H1 (cell line): ENCODE data around the gene ADGRL3. TPM values are rescaled to one million over a fixed set of nuclear protein-coding genes. Genes with fewer than 3 reads are reported as not detected.

Experiments
- CTCF ChIA-PET: fragments of 300-600 bp; sonication (Branson Sonifier 250); formaldehyde crosslinking; loops from one replicate; lab custom pipeline; 2021; ENCODE audit not compliant: partially characterized antibody; lab: Charles Lee
- POLR2A ChIA-PET: fragments of 300-600 bp; sonication (Branson Sonifier 250); formaldehyde crosslinking; loops from one replicate; lab custom pipeline; 2021; ENCODE audit warnings: inconsistent platforms; ENCODE audit not compliant: partially characterized antibody; lab: Charles Lee
- DNase-seq, 2 experiments: peaks; one replicate each; pipeline versions ENCODE4 v3.0.0 to v3.0.0-alpha.2; 2010 to 2022; ENCODE audit warnings: low spot score in 2 of 2, low read depth in 1 of 2, mixed read lengths in 1 of 2
- FAIRE-seq: peaks from 2 replicates; lab custom pipeline; 2011; peaks lifted over from hg19 to GRCh38; lab: Jason Lieb, UNC
- H2AFZ ChIP-seq: 2 replicates; pipeline ENCODE4 v1.8.1; 2012; ENCODE audit warnings: low read length, inconsistent platforms
- H2AK5ac ChIP-seq: 2 replicates; pipeline ENCODE4 v1.6.1; 2013; ENCODE audit warnings: low read depth, low read length
- H2BK120ac ChIP-seq: replicated peaks from 2 replicates; pipeline ENCODE3; 2013; ENCODE audit warnings: low read depth, low read length, inconsistent platforms
- H2BK12ac ChIP-seq: 2 replicates; pipeline ENCODE4 v1.6.1; 2013; ENCODE audit warnings: low read depth, low read length
- H2BK15ac ChIP-seq: 2 replicates; pipeline ENCODE4 v1.6.1; 2013; ENCODE audit warnings: low read length
- H2BK20ac ChIP-seq: 2 replicates; pipeline ENCODE4 v1.6.1; 2013; ENCODE audit warnings: low read length
- H2BK5ac ChIP-seq: 2 replicates; pipeline ENCODE4 v1.6.1; 2013; ENCODE audit warnings: low read depth, low read length
- H3K14ac ChIP-seq: 2 replicates; pipeline ENCODE4 v1.6.1; 2013; ENCODE audit warnings: inconsistent platforms; ENCODE audit not compliant: insufficient read length
- H3K18ac ChIP-seq: 2 replicates; pipeline ENCODE4 v1.6.1; 2013; ENCODE audit warnings: low read length; ENCODE audit errors: extremely low read depth
- H3K23ac ChIP-seq: 2 replicates; pipeline ENCODE4 v1.6.1; 2013; ENCODE audit warnings: inconsistent platforms; ENCODE audit not compliant: insufficient read length
- H3K23me2 ChIP-seq: 2 replicates; pipeline ENCODE4 v1.6.1; 2013; ENCODE audit warnings: low read depth, low read length
- H3K27ac ChIP-seq: 2 replicates; pipeline ENCODE4 v1.6.1; 2011; ENCODE audit warnings: low read depth, low read length, inconsistent platforms
- H3K27me3 ChIP-seq, 4 experiments: replicated peaks in 1 of 4; 1 replicate in 1 of 4; 2 replicates in 3 of 4; pipeline versions ENCODE4 v1.6.1 to v1.8.1; 2011 to 2013; ENCODE audit warnings: low read length in 3 of 4, mild to moderate bottlenecking in 3 of 4, inconsistent platforms in 2 of 4, mixed read lengths in 2 of 4, moderate library complexity in 1 of 4; ENCODE audit not compliant: control insufficient read depth in 3 of 4, insufficient read depth in 3 of 4; ENCODE audit errors: extremely low read depth in 1 of 4
- H3K36me3 ChIP-seq, 4 experiments: 2 replicates each; pipeline versions ENCODE4 v1.6.1 to v1.8.1; 2011 to 2013; ENCODE audit warnings: mild to moderate bottlenecking in 4 of 4, low read length in 3 of 4, moderate library complexity in 2 of 4, control low read depth in 1 of 4, inconsistent platforms in 1 of 4; ENCODE audit not compliant: insufficient read depth in 4 of 4, control insufficient read depth in 2 of 4
- H3K4ac ChIP-seq: replicated peaks from 2 replicates; pipeline ENCODE3; 2013; ENCODE audit warnings: low read length, low read depth, mixed read lengths, inconsistent platforms; ENCODE audit not compliant: insufficient read length
- H3K4me1 ChIP-seq, 4 experiments: replicated peaks in 1 of 4; 1 replicate in 1 of 4; 2 replicates in 3 of 4; pipeline versions ENCODE4 v1.6.1 to v1.8.1; 2011 to 2013; ENCODE audit warnings: low read length in 3 of 4, inconsistent platforms in 2 of 4, mixed read lengths in 1 of 4; ENCODE audit not compliant: insufficient read depth in 4 of 4, control insufficient read depth in 3 of 4
- H3K4me2 ChIP-seq, 2 experiments: 2 replicates each; pipeline versions ENCODE4 v1.6.1 to v1.8.1; 2011 to 2013; ENCODE audit warnings: low read depth in 2 of 2, low read length in 2 of 2, control low read depth in 1 of 2, inconsistent platforms in 1 of 2, mild to moderate bottlenecking in 1 of 2; ENCODE audit not compliant: insufficient read depth in 1 of 2
- H3K4me3 ChIP-seq, 4 experiments: fragments of 200-600, 300-600 bp in 1 of 4; sonication (generic), shearing (Covaris generic), sonication (Bioruptor Twin) in 1 of 4; 2 replicates each; pipeline versions ENCODE4 v1.5.1 to v1.8.1; 2011 to 2016; ENCODE audit warnings: low read length in 4 of 4, low read depth in 3 of 4, control low read depth in 2 of 4, inconsistent platforms in 2 of 4, mild to moderate bottlenecking in 2 of 4, mixed read lengths in 1 of 4, moderate library complexity in 1 of 4; ENCODE audit not compliant: insufficient read depth in 2 of 4; ENCODE audit errors: extremely low read depth in 1 of 4
- H3K56ac ChIP-seq: replicated peaks from 2 replicates; pipeline ENCODE3; 2013; ENCODE audit warnings: low read depth, mild to moderate bottlenecking, mixed read lengths, low read length, inconsistent platforms; ENCODE audit not compliant: insufficient read length
- H3K79me1 ChIP-seq: 2 replicates; pipeline ENCODE4 v1.6.1; 2013; ENCODE audit warnings: low read depth, low read length, control low read depth
- H3K79me2 ChIP-seq, 2 experiments: 2 replicates each; pipeline versions ENCODE4 v1.6.1 to v1.8.1; 2012 to 2013; ENCODE audit warnings: low read length in 2 of 2, mild to moderate bottlenecking in 2 of 2, inconsistent platforms in 1 of 2; ENCODE audit not compliant: insufficient read depth in 2 of 2, control insufficient read depth in 1 of 2
- H3K9ac ChIP-seq, 4 experiments: replicated peaks in 1 of 4; 1 replicate in 1 of 4; 2 replicates in 3 of 4; pipeline versions ENCODE4 v1.6.1 to v1.8.1; 2011 to 2013; ENCODE audit warnings: low read depth in 3 of 4, low read length in 3 of 4, control low read depth in 2 of 4, mild to moderate bottlenecking in 2 of 4, moderate library complexity in 2 of 4, inconsistent platforms in 1 of 4; ENCODE audit errors: extremely low read depth in 1 of 4
- H3K9me3 ChIP-seq, 2 experiments: 2 replicates each; pipeline versions ENCODE4 v1.6.1 to v1.8.1; 2012 to 2013; ENCODE audit warnings: mild to moderate bottlenecking in 2 of 2, moderate library complexity in 2 of 2, control low read depth in 1 of 2, inconsistent platforms in 1 of 2, low read depth in 1 of 2, low read length in 1 of 2, mixed read lengths in 1 of 2; ENCODE audit not compliant: insufficient read depth in 2 of 2
- H4K20me1 ChIP-seq, 2 experiments: replicated peaks in 1 of 2; 2 replicates each; pipeline versions ENCODE3 to v1.8.1; 2011 to 2013; ENCODE audit warnings: inconsistent platforms in 2 of 2, low read length in 2 of 2, mild to moderate bottlenecking in 1 of 2; ENCODE audit not compliant: insufficient read depth in 2 of 2, control insufficient read depth in 1 of 2
- H4K5ac ChIP-seq: 2 replicates; pipeline ENCODE4 v1.6.1; 2013; ENCODE audit warnings: low read length, low read depth, mixed read lengths, inconsistent platforms; ENCODE audit not compliant: insufficient read length
- H4K8ac ChIP-seq: 2 replicates; pipeline ENCODE4 v1.8.0; 2013; ENCODE audit warnings: mild to moderate bottlenecking, moderate library complexity, low read length, inconsistent platforms; ENCODE audit not compliant: insufficient read depth; ENCODE audit errors: extremely low read depth
- H4K91ac ChIP-seq: replicated peaks from 2 replicates; pipeline ENCODE3; 2013; ENCODE audit warnings: low read length, mixed read lengths, inconsistent platforms; ENCODE audit not compliant: insufficient read length
- ASH2L ChIP-seq: fragments of 200-600, 300-600 bp; sonication (generic); IDR thresholded peaks from one replicate; pipeline ENCODE4 v1.7.1; 2017; ENCODE audit warnings: low read length
- CEBPB ChIP-seq: IDR thresholded peaks from 2 replicates; pipeline ENCODE4 v1.6.1; 2012; ENCODE audit warnings: low read depth, low read length
- EGR1 ChIP-seq: IDR thresholded peaks from 2 replicates; pipeline ENCODE4 v1.6.1; 2011; ENCODE audit warnings: low read depth, low read length, borderline replicate concordance
- EZH2 ChIP-seq: fragments of 200-600 bp; sonication (generic); IDR thresholded peaks from 2 replicates; pipeline ENCODE4 v1.7.1; 2012; ENCODE audit warnings: low read depth, mild to moderate bottlenecking, moderate library complexity, low read length, inconsistent platforms; ENCODE audit not compliant: severe bottlenecking
- JUND ChIP-seq: IDR thresholded peaks from 2 replicates; pipeline ENCODE4 v1.6.1; 2011; ENCODE audit warnings: mild to moderate bottlenecking, improper control_type of control experiment, low read length
- NRF1 ChIP-seq: IDR thresholded peaks from 2 replicates; pipeline ENCODE4 v1.6.1; 2011; ENCODE audit warnings: mild to moderate bottlenecking, low read depth, low read length, improper control_type of control experiment
- RNF2 ChIP-seq: fragments of 200-900, 300-1000 bp; sonication (generic); IDR thresholded peaks from 2 replicates; pipeline ENCODE4 v1.7.1; 2016; ENCODE audit warnings: borderline replicate concordance, low read depth, mild to moderate bottlenecking, antibody characterized with exemption, low read length; ENCODE audit not compliant: poor library complexity, severe bottlenecking; ENCODE audit errors: missing control alignments
- SIX5 ChIP-seq: IDR thresholded peaks from 2 replicates; pipeline ENCODE4 v1.6.1; 2011; ENCODE audit warnings: mild to moderate bottlenecking, low read depth, low read length
- YY1 ChIP-seq: IDR thresholded peaks from 2 replicates; pipeline ENCODE4 v1.6.1; 2011; ENCODE audit warnings: low read depth, mild to moderate bottlenecking, low read length
- WGBS, 2 experiments: shearing (Covaris generic) in 1 of 2; methylation state at CpG; one replicate each; pipeline versions ENCODE4 v1.1.6 to v1.1.7; 2013 to 2015; ENCODE audit warnings: low lambda C conversion rate in 2 of 2, mixed read lengths in 2 of 2, inconsistent platforms in 1 of 2, low coverage in 1 of 2, missing lambda C conversion rate in 1 of 2; ENCODE audit not compliant: insufficient replicate concordance in 2 of 2, insufficient coverage in 1 of 2, insufficient read length in 1 of 2; ENCODE audit errors: extremely low coverage in 1 of 2, missing lambda C conversion rate in 1 of 2; 5-methylcytosine and 5-hydroxymethylcytosine counted together
- polyA plus RNA-seq, 7 experiments: library from polyadenylated mRNA; depleted of rRNA in 3 of 7; stranded (reverse) in 5 of 7; unstranded in 2 of 7; fragments of >200 nt in 5 of 7; fragments of 200-250 nt in 2 of 7; gene quantifications; 1 replicate in 5 of 7; 2 replicates in 1 of 7; 4 replicates in 1 of 7; pipeline versions ENCODE4 v1.2.1 to v1.2.3, GENCODE V29; 2011 to 2013; ENCODE audit warnings: missing spikeins in 2 of 7, mixed read lengths in 2 of 7
- total RNA-seq: library from RNA; stranded (reverse); fragmentation: NEBNext Ultra II Directional; extraction: Animal tissue kit (Norgen Biotek cat#: 25700); gene quantifications from 2 replicates; pipeline ENCODE4 v1.2.1, GENCODE V29; 2021

ADGRL3 gene
- total and polyA plus RNA-seq, 2 of the 8 experiments (the other 6 are each of a cell fraction or from before 2014, with no cell fraction given) = 6.6 to 13.0 TPM

- no peak overlapping the region for H3K4me3 ChIP-seq
- no peaks in the 10 kb centered on the region for H3K36me3 ChIP-seq
- no peaks in the 10 kb centered on the region for H3K27me3 ChIP-seq
- FAIRE-seq (peak; percentile 48), DNase-seq (no peak)
- no peak overlapping the region for H3K18ac ChIP-seq
- H3K79me1 ChIP-seq = no peaks in the 10 kb centered on the region
- no peak overlapping the region for H2BK20ac ChIP-seq
- no peak overlapping the region for H3K27ac ChIP-seq
- POLR2A ChIA-PET = no interaction called here
- 70% methylated on average over 2 of the region's 2 CpGs; no CpG with 5 or more reads in 1 of the 2 experiments for WGBS, 2 experiments
- H3K56ac ChIP-seq = no peak overlapping the region
- H2BK5ac ChIP-seq = no peak overlapping the region
- H3K9ac ChIP-seq = no peak overlapping the region
- no peak overlapping the region for H3K23ac ChIP-seq
- no peak overlapping the region for H2BK12ac ChIP-seq
- H4K8ac ChIP-seq = no peak overlapping the region
- H3K4ac ChIP-seq = no peak overlapping the region
- H3K4me1 ChIP-seq = peaks cover 0 to 3% (median under 1%) of the 10 kb centered on the region in 4 experiments; a peak in 1 of 7 replicates
- H4K91ac ChIP-seq = no peak overlapping the region
- no peak for TF ChIP-seq NRF1
- no peak for TF ChIP-seq JUND
- TF ChIP-seq YY1 = no peak
- no peak for TF ChIP-seq SIX5
- TF ChIP-seq RNF2 = no peak
- no peak for TF ChIP-seq EZH2
- no peak for TF ChIP-seq ASH2L
- TF ChIP-seq EGR1 = no peak
- no peak for TF ChIP-seq CEBPB
- no peaks in the 10 kb centered on the region for H3K23me2 ChIP-seq
- no peak overlapping the region for H2AFZ ChIP-seq
- peak overlapping the region; percentile 21 for H2BK120ac ChIP-seq
- CTCF ChIA-PET = no interaction called here
- no peaks in the 10 kb centered on the region for H3K9me3 ChIP-seq
- H3K4me2 ChIP-seq = no peak overlapping the region
- H2AK5ac ChIP-seq = no peak overlapping the region
- no peak overlapping the region for H4K5ac ChIP-seq
- H3K14ac ChIP-seq = no peak overlapping the region
- no peaks in the 10 kb centered on the region for H4K20me1 ChIP-seq
- no peaks in the 10 kb centered on the region for H3K79me2 ChIP-seq
- H2BK15ac ChIP-seq = no peak overlapping the region
Observed at GRCh38 chr4:62075089-62075488, 875.0 kb downstream of the ADGRL3 start.
